NT2/D1 (cell line): ENCODE measurements around the gene ABLIM2.

Source experiments
- YY1 ChIP-seq: IDR thresholded peaks from 2 replicates; pipeline ENCODE4 v1.6.1; 2011; ENCODE audit not compliant: insufficient read length, insufficient read depth
- ZNF274 ChIP-seq: IDR thresholded peaks from 2 replicates; pipeline ENCODE4 v1.6.1; 2011; ENCODE audit warnings: mild to moderate bottlenecking, low read depth, low read length

- TF ChIP-seq YY1 (no peak), ZNF274 (no peak)
These were observed 60.8 kb downstream of the ABLIM2 start for GRCh38 chr4:8097721-8098345.
